WTC11 (cell line): ENCODE results near the gene DPYSL5.

Experiments used
- ETV6 ChIP-seq: sonication (generic); formaldehyde crosslinking; IDR thresholded peaks from 2 replicates; pipeline ENCODE4 v1.8.1; 2022; ENCODE audit warnings: mild to moderate bottlenecking, missing genetic modification reagents
- JUN ChIP-seq: sonication (generic); formaldehyde crosslinking; IDR thresholded peaks from 2 replicates; pipeline ENCODE4 v1.8.0; 2023; ENCODE audit warnings: mild to moderate bottlenecking, missing genetic modification reagents
- TF ChIP-seq, protein P1 (sequence below): fragments of 200-600 bp; IDR thresholded peaks from 2 replicates; pipeline ENCODE4 v1.8.0; 2022; ENCODE audit warnings: antibody characterized with exemption
- TF ChIP-seq, protein P2 (sequence below): sonication (generic); formaldehyde crosslinking; IDR thresholded peaks from 2 replicates; pipeline ENCODE4 v1.8.0; 2022; ENCODE audit warnings: mild to moderate bottlenecking, missing genetic modification reagents
- TF ChIP-seq, protein P3 (sequence below): sonication (generic); formaldehyde crosslinking; IDR thresholded peaks from 2 replicates; pipeline ENCODE4 v1.8.1; 2022; ENCODE audit warnings: low read depth, mild to moderate bottlenecking, moderate library complexity, missing genetic modification reagents, borderline replicate concordance
- TF ChIP-seq, protein P4 (sequence below): sonication (generic); formaldehyde crosslinking; IDR thresholded peaks from 2 replicates; pipeline ENCODE4 v1.8.1; 2023; ENCODE audit warnings: mild to moderate bottlenecking, missing genetic modification reagents

DNA sequence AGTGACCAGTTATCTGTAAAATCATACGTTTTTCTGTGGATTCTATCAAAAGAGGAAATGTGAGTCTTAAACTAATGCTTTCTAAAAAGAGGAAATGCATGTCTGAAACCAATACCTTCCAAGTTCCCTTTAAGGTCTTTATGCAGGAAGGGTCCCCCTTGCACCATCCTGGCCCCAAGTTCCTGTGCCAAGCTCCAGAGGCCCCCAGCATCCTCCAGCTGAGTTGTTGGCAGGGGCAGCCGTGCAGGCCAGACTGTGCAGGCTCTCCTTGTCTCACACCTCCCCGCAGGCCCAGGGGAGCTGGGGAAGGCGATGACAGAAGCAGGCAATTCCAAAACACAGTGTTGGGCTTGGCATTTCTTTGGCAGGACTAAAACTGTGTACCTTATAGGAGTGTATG is 39.2 kb downstream of the DPYSL5 start:
- TF ChIP-seq, protein P1, sequence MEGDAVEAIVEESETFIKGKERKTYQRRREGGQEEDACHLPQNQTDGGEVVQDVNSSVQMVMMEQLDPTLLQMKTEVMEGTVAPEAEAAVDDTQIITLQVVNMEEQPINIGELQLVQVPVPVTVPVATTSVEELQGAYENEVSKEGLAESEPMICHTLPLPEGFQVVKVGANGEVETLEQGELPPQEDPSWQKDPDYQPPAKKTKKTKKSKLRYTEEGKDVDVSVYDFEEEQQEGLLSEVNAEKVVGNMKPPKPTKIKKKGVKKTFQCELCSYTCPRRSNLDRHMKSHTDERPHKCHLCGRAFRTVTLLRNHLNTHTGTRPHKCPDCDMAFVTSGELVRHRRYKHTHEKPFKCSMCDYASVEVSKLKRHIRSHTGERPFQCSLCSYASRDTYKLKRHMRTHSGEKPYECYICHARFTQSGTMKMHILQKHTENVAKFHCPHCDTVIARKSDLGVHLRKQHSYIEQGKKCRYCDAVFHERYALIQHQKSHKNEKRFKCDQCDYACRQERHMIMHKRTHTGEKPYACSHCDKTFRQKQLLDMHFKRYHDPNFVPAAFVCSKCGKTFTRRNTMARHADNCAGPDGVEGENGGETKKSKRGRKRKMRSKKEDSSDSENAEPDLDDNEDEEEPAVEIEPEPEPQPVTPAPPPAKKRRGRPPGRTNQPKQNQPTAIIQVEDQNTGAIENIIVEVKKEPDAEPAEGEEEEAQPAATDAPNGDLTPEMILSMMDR: no peak
- TF ChIP-seq, protein P2, sequence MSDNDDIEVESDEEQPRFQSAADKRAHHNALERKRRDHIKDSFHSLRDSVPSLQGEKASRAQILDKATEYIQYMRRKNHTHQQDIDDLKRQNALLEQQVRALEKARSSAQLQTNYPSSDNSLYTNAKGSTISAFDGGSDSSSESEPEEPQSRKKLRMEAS (CRISPR knock-in tag): no peak
- TF ChIP-seq, protein P3, sequence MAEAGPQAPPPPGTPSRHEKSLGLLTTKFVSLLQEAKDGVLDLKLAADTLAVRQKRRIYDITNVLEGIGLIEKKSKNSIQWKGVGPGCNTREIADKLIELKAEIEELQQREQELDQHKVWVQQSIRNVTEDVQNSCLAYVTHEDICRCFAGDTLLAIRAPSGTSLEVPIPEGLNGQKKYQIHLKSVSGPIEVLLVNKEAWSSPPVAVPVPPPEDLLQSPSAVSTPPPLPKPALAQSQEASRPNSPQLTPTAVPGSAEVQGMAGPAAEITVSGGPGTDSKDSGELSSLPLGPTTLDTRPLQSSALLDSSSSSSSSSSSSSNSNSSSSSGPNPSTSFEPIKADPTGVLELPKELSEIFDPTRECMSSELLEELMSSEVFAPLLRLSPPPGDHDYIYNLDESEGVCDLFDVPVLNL (CRISPR knock-in tag): no peak
- TF ChIP-seq JUN (CRISPR knock-in tag): no peak
- TF ChIP-seq, protein P4, sequence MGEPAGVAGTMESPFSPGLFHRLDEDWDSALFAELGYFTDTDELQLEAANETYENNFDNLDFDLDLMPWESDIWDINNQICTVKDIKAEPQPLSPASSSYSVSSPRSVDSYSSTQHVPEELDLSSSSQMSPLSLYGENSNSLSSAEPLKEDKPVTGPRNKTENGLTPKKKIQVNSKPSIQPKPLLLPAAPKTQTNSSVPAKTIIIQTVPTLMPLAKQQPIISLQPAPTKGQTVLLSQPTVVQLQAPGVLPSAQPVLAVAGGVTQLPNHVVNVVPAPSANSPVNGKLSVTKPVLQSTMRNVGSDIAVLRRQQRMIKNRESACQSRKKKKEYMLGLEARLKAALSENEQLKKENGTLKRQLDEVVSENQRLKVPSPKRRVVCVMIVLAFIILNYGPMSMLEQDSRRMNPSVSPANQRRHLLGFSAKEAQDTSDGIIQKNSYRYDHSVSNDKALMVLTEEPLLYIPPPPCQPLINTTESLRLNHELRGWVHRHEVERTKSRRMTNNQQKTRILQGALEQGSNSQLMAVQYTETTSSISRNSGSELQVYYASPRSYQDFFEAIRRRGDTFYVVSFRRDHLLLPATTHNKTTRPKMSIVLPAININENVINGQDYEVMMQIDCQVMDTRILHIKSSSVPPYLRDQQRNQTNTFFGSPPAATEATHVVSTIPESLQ: no peak
- TF ChIP-seq ETV6 (CRISPR knock-in tag): no peak
